ENCODE measurements around the gene CSNK2A3. TPM values are rescaled to one million over a fixed set of nuclear protein-coding genes. Genes with fewer than 3 reads are reported as not detected.

CSNK2A3 gene
- polyA plus RNA-seq, 1 donor (not counting 4 experiments of a cell fraction or from before 2014, with no cell fraction given): 2.6 TPM

GRCh38 chr11:11366793-11367192 is 13.7 kb upstream of the CSNK2A3 start:
- no peak for TF ChIP-seq EZH2 (IDR thresholded peaks at IDR 0.05; ENCODE audit: low read length)
- TF ChIP-seq CTCF (optimal IDR thresholded peaks at IDR 0.05 in 1 of 3, IDR thresholded peaks at IDR 0.05 in 1 of 3, conservative IDR thresholded peaks at IDR 0.05 in 1 of 3; ENCODE audit: extremely low read depth in 1 of 3, insufficient read depth in 2 of 3, low read length in 3 of 3): no peak
- Histone ChIP-seq H3K36me3 (ENCODE audit: control insufficient read depth in 2 of 2, extremely low read depth in 1 of 2, insufficient read depth in 2 of 2, low read length in 2 of 2) (peaks cover 6 to 10% of the 10 kb centered on the region in 2 experiments), H3K9me1 (ENCODE audit: control insufficient read depth, extremely low read depth, insufficient read depth, low read length) (no peaks in the 10 kb centered on the region), H4K20me1 (ENCODE audit: control insufficient read depth, extremely low read depth, insufficient read depth, low read length) (no peaks in the 10 kb centered on the region), H3K4me2 (ENCODE audit: control insufficient read depth, extremely low read depth, insufficient read depth, low read depth, low read length) (no peak overlapping the region), H3K79me2 (ENCODE audit: control insufficient read depth, insufficient read depth, low read length) (no peaks in the 10 kb centered on the region), H3K9ac (ENCODE audit: control insufficient read depth, extremely low read depth, insufficient read depth, low read length) (no peak overlapping the region), H3K4me3 (ENCODE audit: control insufficient read depth in 2 of 3, extremely low read depth in 1 of 3, insufficient read depth in 2 of 3, low read depth in 1 of 3, low read length in 3 of 3) (no peak overlapping the region), H2AFZ (ENCODE audit: control insufficient read depth, low read length) (no peak overlapping the region), H3K9me3 (ENCODE audit: control insufficient read depth, low read depth, low read length) (no peaks in the 10 kb centered on the region), H3K27me3 (ENCODE audit: control insufficient read depth, extremely low read depth, insufficient read depth, low read length) (no peaks in the 10 kb centered on the region), H3K4me1 (ENCODE audit: control insufficient read depth, extremely low read depth, insufficient read depth, low read length) (no peaks in the 10 kb centered on the region), H3K27ac (ENCODE audit: control insufficient read depth, insufficient read depth, low read length) (no peak overlapping the region)
- FAIRE-seq (no peak), DNase-seq (ENCODE audit: low read depth, low spot score) (no peak)
- dilution Hi-C loops (cut with MboI; ENCODE audit: extremely low pct_ligation_motif_present, low sequenced_read_pairs): no loop called here

- H3K9me1 ChIP-seq (ENCODE audit: control insufficient read depth, extremely low read depth, insufficient read depth, low read length): no peaks in the 10 kb centered on the region
- TF ChIP-seq EZH2 (IDR thresholded peaks at IDR 0.05; ENCODE audit: low read length): no peak
- no peak for TF ChIP-seq CTCF (optimal IDR thresholded peaks at IDR 0.05 in 1 of 3, IDR thresholded peaks at IDR 0.05 in 1 of 3, conservative IDR thresholded peaks at IDR 0.05 in 1 of 3; ENCODE audit: extremely low read depth in 1 of 3, insufficient read depth in 2 of 3, low read length in 3 of 3)
- dilution Hi-C loops (cut with MboI; ENCODE audit: extremely low pct_ligation_motif_present, low sequenced_read_pairs): no loop called here
- no peak overlapping the region for H3K9ac ChIP-seq (ENCODE audit: control insufficient read depth, extremely low read depth, insufficient read depth, low read length)
- no peaks in the 10 kb centered on the region for H3K9me3 ChIP-seq (ENCODE audit: control insufficient read depth, low read depth, low read length)
- no peaks in the 10 kb centered on the region for H3K79me2 ChIP-seq (ENCODE audit: control insufficient read depth, insufficient read depth, low read length)
- H3K4me2 ChIP-seq (ENCODE audit: control insufficient read depth, extremely low read depth, insufficient read depth, low read depth, low read length): no peak overlapping the region
- H3K4me3 ChIP-seq (ENCODE audit: control insufficient read depth in 2 of 3, extremely low read depth in 1 of 3, insufficient read depth in 2 of 3, low read depth in 1 of 3, low read length in 3 of 3): no peak overlapping the region
- H3K4me1 ChIP-seq (ENCODE audit: control insufficient read depth, extremely low read depth, insufficient read depth, low read length): no peaks in the 10 kb centered on the region
- no peak for FAIRE-seq
- no peak for DNase-seq (ENCODE audit: low read depth, low spot score)
- H3K36me3 ChIP-seq (ENCODE audit: control insufficient read depth in 2 of 2, extremely low read depth in 1 of 2, insufficient read depth in 2 of 2, low read length in 2 of 2): peaks cover 2 to 4% of the 10 kb centered on the region in 2 experiments
- no peak overlapping the region for H2AFZ ChIP-seq (ENCODE audit: control insufficient read depth, low read length)
- H4K20me1 ChIP-seq (ENCODE audit: control insufficient read depth, extremely low read depth, insufficient read depth, low read length): no peaks in the 10 kb centered on the region
- no peaks in the 10 kb centered on the region for H3K27me3 ChIP-seq (ENCODE audit: control insufficient read depth, extremely low read depth, insufficient read depth, low read length)
- no peak overlapping the region for H3K27ac ChIP-seq (ENCODE audit: control insufficient read depth, insufficient read depth, low read length)
These were observed 10.6 kb upstream of the CSNK2A3 start for GRCh38 chr11:11363674-11364073.

Data from keratinocyte (primary cell).